GM15510 (cell line): ENCODE data around the gene SMIM15.

Experiments
- POLR2A ChIP-seq: IDR thresholded peaks from 3 replicates; pipeline ENCODE4 v1.6.1; 2011; ENCODE audit warnings: borderline replicate concordance; ENCODE audit not compliant: insufficient read length; ENCODE audit errors: extremely low read depth

The SMIM15 gene

DNA sequence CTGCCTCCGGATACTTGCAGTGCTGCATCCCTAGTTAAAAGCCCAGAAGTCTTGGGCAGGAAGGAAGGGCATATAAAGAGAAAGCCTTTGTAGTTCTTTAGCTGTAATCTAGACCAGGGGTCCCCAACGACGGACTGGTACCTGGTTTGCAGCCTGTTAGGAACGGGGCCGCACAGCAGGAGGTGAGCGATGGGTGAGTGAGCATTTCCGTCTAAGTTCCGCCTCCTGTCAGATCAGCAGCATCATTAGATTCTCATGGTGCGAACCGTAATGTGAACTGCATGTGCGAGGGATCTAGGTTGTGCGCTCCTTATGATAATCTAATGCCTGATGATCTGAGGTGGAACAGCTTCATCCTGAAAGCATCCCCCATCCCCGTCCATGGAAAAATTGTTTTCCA lies 1.6 kb upstream of the SMIM15 start:
- TF ChIP-seq POLR2A, result no peak

DNA sequence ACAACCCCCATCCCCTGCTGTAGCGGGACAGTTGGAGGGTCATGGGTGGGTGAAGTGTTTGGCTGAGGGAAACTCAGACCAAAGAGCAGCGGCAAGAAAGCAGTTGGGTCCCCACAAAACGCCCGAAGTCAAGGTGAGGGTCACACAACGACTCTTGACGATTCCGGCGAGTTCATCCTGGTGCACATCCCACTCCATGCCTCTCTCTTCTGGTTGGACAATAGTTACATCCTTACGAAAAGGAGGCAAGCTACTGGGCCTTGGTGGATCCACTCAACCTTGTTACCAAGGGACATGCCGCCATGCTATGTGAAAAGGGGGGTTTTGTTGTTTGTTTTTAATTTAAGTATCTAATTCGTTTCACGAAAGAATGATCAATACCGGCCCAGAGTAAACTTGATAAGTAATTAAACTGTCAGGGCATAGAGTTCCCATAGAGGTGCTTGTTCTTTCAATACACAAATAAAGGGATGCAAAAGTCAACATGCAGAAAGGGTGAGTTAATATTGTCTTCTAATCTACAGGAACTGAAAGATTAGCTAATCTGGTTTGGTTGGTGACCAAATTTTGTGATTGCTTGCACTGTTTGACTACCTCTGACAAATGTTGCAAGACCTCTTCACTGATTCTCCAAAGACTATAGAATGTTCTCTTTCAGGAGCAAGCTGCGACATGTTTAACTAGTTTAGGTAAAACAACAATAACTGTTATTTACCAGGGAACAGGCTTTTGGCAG lies 732 bp upstream of the SMIM15 start:
- TF ChIP-seq POLR2A, result no peak

DNA sequence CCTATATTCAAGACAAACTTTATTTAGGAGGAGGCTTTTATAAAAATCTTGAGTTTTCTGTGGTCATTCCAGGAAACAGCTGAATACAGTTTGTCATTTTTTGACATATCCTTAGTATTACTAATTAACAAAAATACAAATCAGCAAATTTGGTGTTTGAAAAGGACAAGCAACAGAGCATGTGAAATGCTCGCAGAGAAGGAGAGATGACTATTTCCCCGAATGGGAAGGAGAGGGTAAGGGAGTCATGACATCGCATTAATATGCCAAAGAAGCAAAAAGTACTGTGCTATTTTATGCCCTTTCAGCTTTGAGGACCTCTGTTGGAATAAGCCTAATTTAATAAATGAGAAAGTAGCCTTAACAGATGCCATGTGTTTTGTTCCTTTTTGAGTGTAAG lies 1.8 kb downstream of the SMIM15 start:
- no peak for TF ChIP-seq POLR2A

DNA sequence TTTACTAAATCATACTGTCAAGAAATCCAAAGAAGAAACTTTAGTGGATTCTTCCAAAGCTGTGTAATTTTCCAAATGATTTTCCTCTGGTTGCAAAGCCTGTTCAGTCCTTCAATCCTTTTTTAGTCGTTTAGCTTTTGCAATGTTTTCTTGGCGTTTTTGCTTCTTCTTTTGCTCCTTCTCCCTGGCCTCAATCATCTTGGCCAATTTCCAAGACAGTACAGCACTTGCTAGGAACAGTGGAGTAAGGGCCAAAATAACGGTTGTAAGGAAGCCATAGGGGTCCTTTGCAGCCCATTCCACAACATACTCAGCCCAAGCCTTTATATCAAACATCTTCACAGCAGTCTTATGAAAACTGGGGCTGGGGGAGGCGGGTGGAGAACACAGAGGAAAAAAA lies 2.4 kb downstream of the SMIM15 start:
- no peak for TF ChIP-seq POLR2A

DNA sequence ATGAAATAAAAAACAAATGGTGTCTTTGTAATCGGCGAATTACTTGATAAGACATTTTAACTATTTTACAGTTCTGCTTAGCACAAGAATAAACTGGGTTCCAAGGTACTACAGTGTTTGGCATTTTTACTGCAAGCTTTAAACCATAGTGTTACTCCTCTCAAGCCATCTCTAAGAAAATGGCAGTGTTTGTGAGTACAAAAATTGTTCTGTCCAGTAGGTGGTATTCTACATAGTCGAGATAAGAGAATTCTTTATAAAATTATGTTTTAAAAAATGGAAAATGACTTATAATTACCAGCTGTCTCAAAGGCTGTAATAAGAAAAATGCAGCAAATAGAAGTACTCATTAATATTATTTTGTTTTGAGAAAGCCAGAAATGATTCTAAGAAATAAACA lies 3.2 kb downstream of the SMIM15 start:
- no peak for TF ChIP-seq POLR2A

DNA sequence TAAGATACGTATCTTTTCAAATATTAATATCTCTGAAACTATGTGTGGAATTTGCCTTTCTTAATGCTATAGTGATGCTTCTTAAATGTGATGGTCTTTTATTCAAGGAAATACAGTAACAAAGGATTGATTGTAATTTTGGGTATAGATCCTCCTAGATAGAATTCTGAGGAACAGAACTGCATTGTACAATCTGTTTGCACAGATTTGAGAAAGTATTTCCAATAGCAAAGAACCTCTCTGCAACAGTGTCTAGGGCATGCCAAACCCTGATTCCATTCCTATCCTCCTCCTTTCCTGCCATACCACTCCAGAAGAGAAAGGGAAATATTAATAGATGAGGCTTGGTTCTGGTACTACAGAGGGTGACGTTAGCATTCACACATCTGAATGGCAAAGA lies 10.4 kb downstream of the SMIM15 start:
- no peak for TF ChIP-seq POLR2A

DNA sequence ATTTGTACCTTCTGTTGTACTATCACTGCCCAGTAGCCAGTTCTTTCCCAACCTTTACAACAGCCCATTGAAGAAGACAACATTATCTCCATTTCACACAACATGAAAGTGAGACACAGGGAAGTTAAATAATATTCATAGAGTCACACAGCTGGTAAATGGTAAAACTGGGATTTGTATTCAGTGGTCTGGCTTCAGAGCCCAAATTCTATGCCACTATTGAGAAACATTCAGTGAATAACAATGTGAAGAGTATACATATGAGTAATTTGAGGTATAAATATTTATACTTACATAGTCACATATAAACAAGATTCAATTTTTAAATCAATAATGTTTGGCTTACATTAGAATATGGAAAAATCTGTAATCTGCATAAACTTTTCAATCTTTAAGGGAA lies 13.8 kb downstream of the SMIM15 start:
- TF ChIP-seq POLR2A, result no peak

DNA sequence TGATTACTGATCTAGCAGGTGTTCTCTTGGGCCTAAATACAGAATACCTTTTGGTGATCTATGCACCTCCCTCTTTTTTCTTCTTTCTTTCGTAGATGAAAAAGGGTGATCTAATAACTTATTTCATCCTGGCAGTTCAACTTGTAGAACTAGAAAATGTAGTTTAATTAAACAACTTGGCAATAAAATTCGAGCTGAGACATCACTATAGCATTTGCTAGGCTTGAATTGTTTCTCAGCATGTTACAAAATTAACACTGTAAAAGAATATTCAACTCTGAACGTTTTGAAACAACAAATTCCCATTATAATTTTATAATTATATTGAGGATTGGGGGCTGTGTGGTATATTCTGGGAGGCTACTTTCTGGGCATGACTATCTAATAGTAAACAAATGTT lies 19.5 kb downstream of the SMIM15 start:
- TF ChIP-seq POLR2A, result no peak

DNA sequence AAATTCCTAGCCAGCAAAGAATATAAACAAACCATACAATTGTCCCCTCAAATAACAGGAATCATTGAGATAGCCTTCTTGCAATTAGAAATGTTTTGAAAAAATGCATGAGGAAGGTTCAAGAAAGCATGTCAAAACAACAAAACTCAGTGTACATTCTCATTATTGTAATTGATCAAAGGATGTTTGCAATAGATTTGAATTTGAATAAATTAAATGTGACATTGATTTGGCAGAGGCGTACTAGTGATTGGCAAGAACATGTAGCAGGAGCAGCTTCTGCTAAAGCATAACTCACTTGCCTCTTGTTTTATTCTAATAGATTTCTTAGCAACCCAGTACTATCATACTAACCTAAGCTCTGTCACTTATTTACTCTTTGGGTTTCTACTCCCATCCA lies 19.9 kb downstream of the SMIM15 start:
- no peak for TF ChIP-seq POLR2A

DNA sequence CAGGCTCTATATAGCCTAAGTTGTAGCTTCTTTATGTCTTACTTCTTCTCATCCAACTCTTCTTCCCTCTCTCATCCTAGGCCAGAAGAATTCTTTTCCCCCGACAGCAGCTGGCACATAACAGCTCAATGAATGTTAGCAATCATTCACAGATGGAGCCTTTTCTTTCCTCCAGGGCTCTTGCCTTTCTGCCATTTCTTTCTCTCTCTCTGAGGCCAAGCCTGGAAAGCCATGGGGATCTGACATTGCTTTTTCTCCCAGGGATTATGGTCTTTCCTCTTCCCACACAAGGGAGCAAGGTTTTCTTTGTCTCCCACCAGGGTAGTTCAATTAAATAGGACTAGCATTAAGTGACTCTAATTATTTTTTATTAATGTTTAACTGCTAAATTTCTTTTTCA lies 20.5 kb downstream of the SMIM15 start:
- no peak for TF ChIP-seq POLR2A

DNA sequence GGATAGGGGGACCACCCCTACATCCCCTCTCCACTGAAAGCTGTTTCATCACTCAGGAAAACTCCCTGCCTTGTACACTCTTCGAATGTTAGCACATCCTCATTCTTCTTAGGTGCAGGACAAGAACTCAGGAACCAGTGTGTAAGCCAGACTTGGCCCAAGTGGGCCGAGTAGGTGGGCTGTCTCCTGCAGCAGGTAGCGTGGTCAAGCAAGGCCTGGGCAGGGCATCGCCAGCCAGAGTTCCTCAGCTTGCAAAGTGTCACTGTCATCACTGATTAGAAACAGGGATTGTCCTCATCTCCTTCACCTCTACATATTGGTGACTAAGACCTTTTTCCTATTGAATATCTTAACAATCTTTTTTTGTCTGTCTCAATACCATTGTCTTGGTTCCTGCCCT lies 22.3 kb downstream of the SMIM15 start:
- TF ChIP-seq POLR2A, result no peak

DNA sequence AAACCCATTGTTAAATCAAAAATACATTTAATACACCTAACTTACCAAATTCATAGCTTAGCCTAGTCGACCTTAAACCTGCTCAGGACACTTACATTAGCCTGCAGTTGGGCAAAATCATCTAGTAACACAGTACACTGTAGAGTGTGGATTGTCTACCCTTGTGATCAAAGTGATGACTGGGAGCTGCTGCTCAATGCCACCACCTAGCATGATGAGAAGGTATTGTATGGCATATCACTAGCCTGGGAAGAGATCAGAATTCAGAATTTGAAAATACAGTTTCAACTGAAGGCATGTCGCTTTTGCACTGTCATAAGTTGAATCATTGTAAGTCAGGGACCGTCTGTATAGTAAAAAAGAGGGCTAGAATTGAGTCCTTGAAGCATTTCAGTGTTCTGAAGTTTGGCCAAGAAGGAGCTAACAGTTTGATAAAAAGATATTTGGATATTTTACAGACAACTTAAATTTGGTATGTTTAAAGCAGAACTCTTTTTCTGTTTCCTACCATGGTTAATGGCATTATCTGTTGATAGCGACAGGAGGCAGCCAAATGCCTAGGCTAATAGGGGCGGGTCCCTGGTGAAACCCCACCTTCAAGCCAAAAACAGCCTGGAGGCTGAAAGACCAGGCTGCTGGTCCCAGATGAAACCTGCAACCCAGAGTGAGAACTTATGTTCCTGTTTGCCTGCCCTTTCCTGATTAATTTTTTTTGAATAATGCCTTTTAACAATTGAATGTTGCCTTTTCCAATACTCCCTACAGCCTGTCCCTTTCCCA lies 23.0 kb downstream of the SMIM15 start:
- TF ChIP-seq POLR2A, result no peak

DNA sequence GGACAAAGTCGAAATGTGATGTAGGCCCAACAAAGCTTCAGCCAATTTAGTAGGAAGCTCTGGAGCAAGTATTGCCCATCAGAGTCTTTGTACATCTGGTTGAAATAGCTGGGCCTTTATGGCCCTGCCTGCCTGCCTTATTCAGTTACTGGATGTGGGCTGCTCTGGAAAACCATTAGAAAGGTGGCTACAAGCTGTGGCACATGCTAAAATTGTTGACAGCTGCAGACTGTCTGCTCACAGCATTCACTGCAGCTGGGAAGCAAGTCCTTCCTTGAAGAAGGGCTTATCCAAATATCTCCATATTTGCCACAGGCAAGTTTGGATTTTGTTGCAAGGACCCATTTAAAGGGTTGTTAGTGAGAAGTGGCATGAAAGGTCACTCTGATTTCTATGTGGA lies 24.4 kb downstream of the SMIM15 start:
- no peak for TF ChIP-seq POLR2A

DNA sequence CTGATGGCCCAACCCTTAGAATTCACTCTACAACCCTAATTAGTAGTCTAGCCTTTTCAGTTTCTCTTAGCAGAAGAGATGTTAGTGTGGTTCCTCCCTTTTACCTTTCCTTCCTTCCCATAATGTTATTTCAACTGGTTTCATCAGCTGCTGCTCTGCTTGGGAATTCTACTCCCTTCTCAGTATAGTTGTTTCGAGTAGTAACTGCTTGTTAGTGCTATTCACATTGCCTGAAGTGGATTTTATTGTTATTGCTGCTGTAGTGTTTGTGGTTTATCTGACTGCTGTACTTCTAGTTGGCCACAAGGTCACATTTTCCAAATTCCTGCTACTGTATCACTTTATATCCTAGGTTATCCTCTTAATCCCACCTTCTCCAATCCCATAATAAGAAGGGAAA lies 29.7 kb downstream of the SMIM15 start:
- TF ChIP-seq POLR2A, result no peak

DNA sequence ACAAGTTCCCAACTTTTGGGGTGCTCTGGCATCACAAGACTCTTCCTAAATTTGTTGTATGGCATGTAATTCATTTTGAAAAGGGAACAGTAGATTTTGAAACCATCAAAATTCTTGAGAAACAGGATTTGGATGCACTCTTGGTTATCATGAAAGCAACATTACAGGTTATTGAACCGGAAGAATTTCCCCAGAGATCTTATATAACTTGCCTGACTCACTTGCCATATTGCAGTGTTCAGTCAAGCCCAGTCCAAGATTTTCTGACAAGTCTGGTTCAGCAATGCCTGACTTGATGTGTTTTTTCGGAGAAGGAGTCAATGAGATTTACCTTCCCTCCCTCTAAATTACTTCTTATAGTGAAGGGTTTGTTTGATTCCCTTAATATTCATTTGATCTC lies 32.0 kb downstream of the SMIM15 start:
- TF ChIP-seq POLR2A, result no peak

DNA sequence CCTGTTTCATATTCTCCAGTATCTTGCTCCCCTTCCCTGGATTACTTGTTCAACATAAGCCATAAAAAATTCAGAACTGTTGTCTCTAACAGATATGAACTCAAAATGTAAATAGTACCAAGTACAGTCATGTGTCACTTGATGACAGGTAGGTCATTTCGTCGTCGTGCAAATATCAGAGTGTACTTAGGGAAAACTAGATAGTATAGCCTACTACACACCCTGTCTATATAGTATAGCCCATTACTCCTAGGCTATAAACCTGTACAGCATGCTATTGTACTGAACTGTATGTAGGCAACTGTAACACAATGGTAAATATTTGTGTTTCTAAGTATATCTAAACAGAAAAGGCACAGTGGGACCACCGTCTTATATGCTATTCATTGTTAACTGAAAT lies 39.1 kb downstream of the SMIM15 start:
- TF ChIP-seq POLR2A, result no peak
